Cardiac septum (tissue), 1 donor: ENCODE measurements around the gene GRIN2A. TPM values are rescaled to one million over a fixed set of nuclear protein-coding genes. Genes with fewer than 3 reads are reported as not detected.

ENCODE experiments used
- DNase-seq: peaks from one replicate; pipeline ENCODE4 v3.0.0-alpha.2; 2020; ENCODE audit warnings: low spot score
- intact Hi-C: fragments of 100-400 bp; cut with DNase I; formaldehyde crosslinking; loops from one replicate; pipeline ENCODE4 v1.14.0; 2022
- total RNA-seq: library from RNA; stranded (reverse); fragmentation: NEBNext Ultra II Directional; extraction: Animal tissue kit (Norgen Biotek cat#: 25700); gene quantifications from one replicate; pipeline ENCODE4 v1.2.1, GENCODE V29; 2021
- donor health status: DM: no; HTN: no; CAD: no.

The GRIN2A gene
- total RNA-seq, 1 donor from 2014 or later: 1.1 TPM

GRCh38 chr16:10145542-10146035 is 36.6 kb downstream of the GRIN2A start:
- intact Hi-C loops: no loop called here
- DNase-seq: no peak

DNA sequence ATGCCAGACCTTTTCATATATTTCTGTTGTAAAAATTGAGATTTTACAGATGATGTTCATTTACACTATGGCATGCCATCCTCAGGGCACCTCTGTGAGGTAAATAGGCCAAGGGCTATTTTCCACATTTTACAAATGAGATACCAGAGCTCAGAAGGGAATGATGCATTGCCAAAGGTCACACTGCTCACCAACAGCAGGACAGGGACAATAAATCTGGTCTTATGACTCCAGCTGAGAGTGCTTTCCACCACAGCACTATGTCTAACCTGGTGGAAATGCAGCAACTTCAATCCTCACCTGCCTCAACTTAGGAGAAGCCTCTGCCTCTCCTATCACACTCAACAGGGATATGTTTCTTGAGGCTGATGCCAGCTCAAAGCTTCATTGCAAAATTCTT is 40.6 kb downstream of the GRIN2A start:
- intact Hi-C loops: no loop called here
- DNase-seq: no peak

GRCh38 chr16:10138881-10139280 is 43.3 kb downstream of the GRIN2A start:
- intact Hi-C loops: no loop called here
- no peak for DNase-seq

DNA sequence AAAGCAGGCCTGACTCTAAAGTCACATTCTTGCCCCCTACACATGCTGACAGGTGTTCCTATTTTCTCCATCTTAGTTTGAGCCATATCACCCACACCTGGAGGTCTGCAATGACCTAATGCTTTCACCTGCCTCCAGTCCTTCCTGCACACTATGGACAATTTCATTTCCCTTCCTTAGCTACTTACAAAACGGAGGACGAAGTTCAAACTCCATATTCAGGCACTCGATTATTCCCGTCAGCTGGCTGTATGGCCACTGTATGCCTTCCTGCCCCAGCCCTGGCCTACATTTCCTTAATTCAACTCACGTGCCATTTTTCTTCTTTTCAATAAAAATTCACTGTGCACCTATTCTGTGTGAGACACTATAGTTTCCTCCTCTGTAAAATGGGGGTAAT is 44.9 kb downstream of the GRIN2A start:
- no peak for DNase-seq
- intact Hi-C loops: no loop called here

GRCh38 chr16:10136916-10137315 is 45.3 kb downstream of the GRIN2A start:
- intact Hi-C loops: no loop called here

DNA sequence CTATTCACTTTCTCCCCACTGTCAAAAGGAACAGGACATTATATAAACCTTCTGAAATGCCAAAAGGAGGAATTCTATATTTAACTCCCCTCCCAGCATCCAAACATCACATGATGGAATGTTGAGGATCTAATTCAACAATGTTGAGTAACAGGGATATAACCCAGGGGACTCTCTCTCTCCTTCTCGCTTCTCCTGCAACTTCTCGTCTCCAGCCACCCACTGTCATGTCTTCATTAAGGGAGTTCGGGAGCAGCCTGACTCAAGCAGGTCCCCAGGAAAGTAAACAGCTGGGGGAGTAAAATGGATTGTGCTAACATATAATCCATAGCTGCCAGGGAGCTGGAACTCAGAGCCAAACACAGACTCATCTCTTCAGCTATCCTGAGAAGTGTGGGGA is 51.7 kb downstream of the GRIN2A start:
- intact Hi-C loops: no loop called here
- no peak for DNase-seq

More at GRCh38 chr16:10136916-10137315, 45.3 kb downstream of the GRIN2A start:
- DNase-seq: no peak

DNA sequence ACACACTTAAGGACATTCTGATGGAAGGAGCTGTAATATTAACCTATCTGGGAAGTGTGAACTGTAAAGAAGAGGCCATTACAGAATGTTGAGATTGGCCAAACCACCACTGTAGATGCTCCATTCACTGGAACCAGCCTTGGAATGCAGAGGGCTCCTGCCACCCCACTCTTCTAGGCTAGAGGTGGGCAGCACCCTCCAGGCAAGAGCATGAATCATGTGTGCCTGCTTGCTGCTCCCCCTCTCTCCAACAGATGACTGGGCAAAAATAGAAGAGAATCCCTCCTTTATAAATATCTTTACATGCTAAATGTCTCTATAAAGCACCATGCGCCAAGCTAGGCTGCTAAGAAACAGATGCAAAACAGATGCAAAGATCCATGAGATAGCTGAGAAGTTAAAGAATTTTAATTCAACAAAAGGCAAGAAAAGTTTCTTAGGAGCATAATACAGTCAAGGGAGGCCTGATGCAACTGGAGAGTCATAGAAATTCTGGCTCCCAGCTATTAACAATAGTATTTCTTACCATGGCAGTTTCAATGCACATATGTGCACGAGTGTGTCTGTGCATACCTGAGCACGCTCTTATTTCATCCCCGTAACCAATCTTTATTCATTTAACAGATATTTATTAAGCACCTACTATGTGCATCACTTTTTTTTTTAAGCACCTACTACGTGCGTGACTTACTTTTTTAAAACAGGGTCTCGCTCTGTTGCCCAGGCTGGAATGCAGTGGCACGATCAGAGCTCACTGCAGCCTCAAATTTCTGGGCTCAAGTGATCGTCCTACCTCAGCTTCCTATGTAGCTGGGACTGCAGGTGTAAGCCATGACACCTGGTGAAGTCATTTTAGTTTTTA is 53.6 kb downstream of the GRIN2A start:
- intact Hi-C loops: no loop called here
- DNase-seq: no peak

GRCh38 chr16:10126686-10127085 is 55.5 kb downstream of the GRIN2A start:
- intact Hi-C loops: no loop called here
- DNase-seq: no peak

- DNase-seq: no peak
- intact Hi-C loops: no loop called here
Observed at GRCh38 chr16:10123141-10123540, 59.1 kb downstream of the GRIN2A start.

DNA sequence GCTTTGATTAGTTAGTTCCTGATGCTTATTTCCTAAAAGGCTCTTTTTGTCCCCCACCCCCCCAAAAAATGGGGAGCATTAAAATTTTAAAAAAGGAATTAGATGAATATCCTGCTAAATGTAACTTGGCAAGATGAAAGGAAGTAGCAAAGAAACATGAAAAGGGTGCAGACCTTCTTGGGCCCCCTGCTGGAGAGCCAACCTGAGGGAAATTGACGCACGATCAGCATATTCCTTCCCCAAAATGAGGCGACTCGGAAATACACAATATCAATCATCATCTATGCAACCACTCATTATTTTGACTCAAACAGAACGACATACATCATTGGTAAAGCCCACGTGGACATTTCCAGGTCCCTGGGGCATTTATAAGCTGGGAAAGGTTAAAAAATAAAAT is 59.7 kb downstream of the GRIN2A start:
- no peak for DNase-seq
- intact Hi-C loops: no loop called here

GRCh38 chr16:10121897-10122425 is 60.3 kb downstream of the GRIN2A start:
- no peak for DNase-seq

GRCh38 chr16:10121491-10121890 is 60.7 kb downstream of the GRIN2A start:
- intact Hi-C loops: no loop called here
- DNase-seq: no peak

More at GRCh38 chr16:10121897-10122425, 60.3 kb downstream of the GRIN2A start:
- intact Hi-C loops: no loop called here

- intact Hi-C loops: no loop called here
- DNase-seq: no peak
Observed at GRCh38 chr16:10120953-10121352, 61.3 kb downstream of the GRIN2A start.

- DNase-seq: no peak
- intact Hi-C loops: no loop called here
Observed at GRCh38 chr16:10114409-10114808, 67.8 kb downstream of the GRIN2A start.

- intact Hi-C loops: no loop called here
- no peak for DNase-seq
Observed at GRCh38 chr16:10113248-10113647, 69.0 kb downstream of the GRIN2A start.

DNA sequence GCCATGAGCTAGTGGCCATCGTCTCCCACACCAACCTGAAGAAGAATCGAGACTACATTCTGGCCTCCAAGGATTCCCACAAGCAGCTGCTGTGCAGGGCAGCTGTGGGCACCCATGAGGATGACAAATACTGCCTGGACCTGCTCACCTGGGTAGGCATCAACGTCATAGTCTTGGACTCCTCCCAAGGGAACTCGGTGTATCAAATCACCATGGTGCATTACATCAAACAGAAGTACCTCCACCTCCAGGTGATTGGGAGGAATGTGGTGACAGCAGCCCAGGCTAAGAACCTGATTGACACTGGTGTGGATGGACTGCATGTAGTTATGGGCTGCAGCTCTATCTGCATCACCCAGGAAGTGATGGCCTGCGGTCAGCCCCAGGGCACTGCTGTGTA is 70.2 kb downstream of the GRIN2A start:
- intact Hi-C loops: no loop called here
- no peak for DNase-seq

- DNase-seq: no peak
- intact Hi-C loops: no loop called here
Observed at GRCh38 chr16:10111156-10111761, 71.0 kb downstream of the GRIN2A start.

DNA sequence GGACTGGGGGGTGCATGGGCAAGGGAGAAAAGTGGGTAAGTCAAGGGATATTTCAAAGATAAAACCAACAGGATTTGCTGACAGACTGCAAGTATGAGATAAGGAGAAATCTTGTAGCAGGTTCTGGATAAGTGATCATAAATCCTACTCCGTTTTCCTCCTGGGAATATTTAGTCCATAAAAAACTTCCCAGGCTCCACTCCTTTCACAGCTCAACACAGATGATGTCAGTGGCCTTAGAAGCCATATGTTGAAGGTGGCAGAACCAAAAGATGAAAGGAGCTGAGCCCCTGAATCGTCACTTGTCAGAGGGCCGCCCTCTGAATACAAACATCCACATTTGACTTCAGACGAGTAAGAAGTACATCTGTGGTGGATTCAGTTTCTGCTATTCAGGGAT is 71.7 kb downstream of the GRIN2A start:
- no peak for DNase-seq
- intact Hi-C loops: no loop called here

DNA sequence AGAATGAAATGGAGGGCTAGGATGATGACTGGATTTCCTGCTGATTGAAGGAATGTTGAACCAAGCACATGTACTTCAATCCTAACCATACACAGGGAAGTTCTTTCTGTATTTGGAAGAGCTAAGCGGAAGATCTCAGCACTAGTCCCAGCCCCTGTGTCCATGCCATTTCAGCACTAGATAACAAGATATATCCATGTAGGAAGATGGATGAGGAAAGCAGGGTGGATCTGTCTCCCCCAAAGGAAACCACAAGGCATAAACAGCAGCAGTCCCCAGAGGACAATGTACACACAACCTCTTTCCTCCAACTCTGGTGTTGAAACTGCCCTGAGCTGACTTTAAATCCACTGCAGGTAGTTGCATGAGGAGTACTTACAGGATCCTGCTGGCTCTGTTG is 75.1 kb downstream of the GRIN2A start:
- intact Hi-C loops: no loop called here

DNA sequence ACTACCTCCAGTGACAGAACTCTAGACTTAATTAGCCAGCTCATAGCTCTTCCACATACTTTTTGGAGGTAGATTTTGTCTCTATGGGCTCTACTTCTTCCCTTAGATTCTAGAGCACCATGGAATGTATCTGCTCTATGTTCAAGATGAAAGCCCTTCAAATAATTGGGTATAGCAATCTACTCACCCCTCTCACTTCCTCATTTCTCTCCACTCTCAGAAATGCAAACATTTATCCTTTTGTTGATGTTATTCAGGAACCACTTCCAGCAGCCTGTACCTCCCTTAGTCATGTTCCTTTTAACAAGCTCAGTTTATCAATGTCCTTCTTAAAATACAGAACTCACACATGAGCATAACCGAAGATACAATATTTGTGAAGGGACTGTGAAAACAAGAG is 78.5 kb downstream of the GRIN2A start:
- DNase-seq: no peak
- intact Hi-C loops: no loop called here

More for the DNA sequence above, 75.1 kb downstream of the GRIN2A start:
- no peak for DNase-seq

- no peak for DNase-seq
- intact Hi-C loops: no loop called here
Observed at GRCh38 chr16:10103118-10103517, 79.1 kb downstream of the GRIN2A start.
